HUES64 (cell line): Measurements from ENCODE around the gene COL4A2.
A peak's percentile ranks its signal among the peaks of the same experiment; 100 is the strongest.

Experiments
- H3K27ac ChIP-seq: 2 replicates; pipeline ENCODE4 v1.7.0; 2013; ENCODE audit warnings: low read depth, low read length, inconsistent platforms
- H3K27me3 ChIP-seq: 2 replicates; pipeline ENCODE4 v1.6.1; 2013; ENCODE audit warnings: mild to moderate bottlenecking, low read length; ENCODE audit not compliant: insufficient read depth
- H3K36me3 ChIP-seq: 2 replicates; pipeline ENCODE4 v1.6.1; 2013; ENCODE audit warnings: mild to moderate bottlenecking, low read length; ENCODE audit not compliant: insufficient read depth
- H3K4me1 ChIP-seq: 2 replicates; pipeline ENCODE4 v1.6.1; 2013; ENCODE audit warnings: mild to moderate bottlenecking, low read length, moderate library complexity; ENCODE audit not compliant: insufficient read depth
- H3K4me3 ChIP-seq: 2 replicates; pipeline ENCODE4 v1.5.1; 2013; ENCODE audit warnings: mild to moderate bottlenecking, low read length, moderate library complexity
- H3K9ac ChIP-seq: 2 replicates; pipeline ENCODE4 v1.6.1; 2013; ENCODE audit warnings: mild to moderate bottlenecking, low read depth, low read length
- H3K9me3 ChIP-seq: 2 replicates; pipeline ENCODE4 v1.6.1; 2013; ENCODE audit warnings: low read depth, low read length; ENCODE audit not compliant: insufficient read depth
- WGBS: fragments of 150-250, 120-280 bp; methylation state at CpG from one replicate; pipeline ENCODE4 v1.1.7; 2013; ENCODE audit warnings: missing lambda C conversion rate; 5-methylcytosine and 5-hydroxymethylcytosine counted together

The COL4A2 gene

GRCh38 chr13:110519506-110519905 is 212.4 kb downstream of the COL4A2 start:
- Histone ChIP-seq H3K9ac (no peak overlapping the region), H3K27ac (no peak overlapping the region), H3K4me3 (no peak overlapping the region), H3K9me3 (no peaks in the 10 kb centered on the region), H3K27me3 (no peaks in the 10 kb centered on the region), H3K36me3 (peaks cover 12% of the 10 kb centered on the region), H3K4me1 (no peaks in the 10 kb centered on the region)
- 88% methylated on average over 7 of the region's 7 CpGs for WGBS

DNA sequence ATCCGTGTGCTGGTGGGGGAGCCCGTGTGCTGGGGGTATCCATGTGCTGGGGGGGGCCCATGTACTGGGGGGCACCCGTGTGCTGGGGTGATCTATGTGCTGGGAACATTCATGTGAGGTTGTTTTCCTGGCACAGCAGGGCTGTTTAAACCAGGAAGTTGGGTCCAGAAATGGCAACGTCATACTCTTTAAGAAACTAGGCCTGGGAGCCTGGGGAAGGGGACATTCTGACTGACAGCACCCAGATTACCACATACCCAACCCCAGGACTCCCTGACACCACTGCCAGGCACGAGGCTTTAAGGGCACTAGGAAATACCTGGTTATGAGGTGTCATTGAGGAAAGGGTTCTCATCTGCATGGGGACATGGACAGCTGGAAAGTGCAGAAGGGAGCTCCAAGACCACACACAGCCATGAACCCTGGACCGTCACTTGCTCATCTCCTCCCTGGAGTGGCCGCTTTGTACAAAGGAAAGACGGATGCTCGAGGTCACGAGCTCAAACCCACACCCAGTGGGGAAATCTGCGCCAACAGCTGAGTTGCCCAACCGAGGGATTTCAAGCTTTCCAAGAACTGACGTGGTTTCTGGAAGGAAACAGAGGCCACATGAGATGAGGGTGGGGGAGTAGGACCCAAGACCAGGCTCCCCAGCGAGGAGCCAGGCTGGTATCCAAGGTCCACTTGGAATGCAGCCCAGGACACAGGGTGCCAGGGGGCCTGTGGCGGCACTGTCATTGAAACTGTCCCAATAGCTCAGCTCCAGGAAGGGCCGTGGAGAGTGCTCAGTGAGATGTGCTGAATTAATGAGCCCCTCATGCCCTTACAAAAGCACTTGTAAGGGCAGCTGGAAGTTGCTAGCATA is 213.6 kb downstream of the COL4A2 start:
- WGBS = 92% methylated on average over 16 of the region's 16 CpGs
- peaks cover 12% of the 10 kb centered on the region for H3K36me3 ChIP-seq

GRCh38 chr13:110521296-110521680 is 214.2 kb downstream of the COL4A2 start:
- no peaks in the 10 kb centered on the region; the same call in 1 of the 2 replicates for H3K4me1 ChIP-seq
- no peaks in the 10 kb centered on the region for H3K27me3 ChIP-seq
- H3K4me3 ChIP-seq = no peak overlapping the region
- H3K9me3 ChIP-seq = no peaks in the 10 kb centered on the region
- no peak overlapping the region for H3K27ac ChIP-seq
- H3K36me3 ChIP-seq = peaks cover 12% of the 10 kb centered on the region
- H3K9ac ChIP-seq = no peak overlapping the region
- WGBS = 96% methylated on average over 10 of the region's 10 CpGs

More for the DNA sequence above, 213.6 kb downstream of the COL4A2 start:
- no peaks in the 10 kb centered on the region for H3K4me1 ChIP-seq
- H3K27ac ChIP-seq = no peak overlapping the region
- no peak overlapping the region for H3K9ac ChIP-seq
- no peaks in the 10 kb centered on the region for H3K9me3 ChIP-seq
- H3K4me3 ChIP-seq = no peak overlapping the region
- no peaks in the 10 kb centered on the region for H3K27me3 ChIP-seq

- Histone ChIP-seq H3K9me3 (no peaks in the 10 kb centered on the region), H3K4me3 (no peak overlapping the region), H3K27me3 (no peaks in the 10 kb centered on the region), H3K4me1 (no peaks in the 10 kb centered on the region; the same call in 1 of the 2 replicates), H3K36me3 (peaks cover 12% of the 10 kb centered on the region), H3K27ac (no peak overlapping the region), H3K9ac (no peak overlapping the region)
- 94% methylated on average over 7 of the region's 7 CpGs for WGBS
Measured at GRCh38 chr13:110521946-110522345, 214.9 kb downstream of the COL4A2 start.

DNA sequence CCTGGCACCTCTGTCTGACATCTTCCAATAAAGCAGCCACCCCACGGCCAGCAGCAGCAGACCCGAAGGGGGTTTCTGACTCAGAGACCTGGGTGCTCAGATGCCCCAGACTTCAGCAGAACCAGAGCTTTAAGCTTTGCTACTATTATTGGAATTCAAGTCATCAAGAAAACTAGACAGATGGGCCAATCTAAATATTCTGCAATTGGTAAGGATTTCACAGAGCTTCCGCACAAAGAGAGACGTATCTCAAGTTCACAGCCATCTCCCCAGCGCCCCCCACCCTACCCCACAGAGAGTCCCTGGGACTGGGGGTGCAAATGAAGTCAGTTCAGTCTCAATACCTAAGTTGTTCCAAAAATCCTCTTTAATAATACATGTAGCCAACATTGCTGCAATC is 215.6 kb downstream of the COL4A2 start:
- Histone ChIP-seq H3K9ac (no peak overlapping the region), H3K27me3 (no peaks in the 10 kb centered on the region), H3K9me3 (no peaks in the 10 kb centered on the region), H3K27ac (no peak overlapping the region), H3K36me3 (peaks cover 12% of the 10 kb centered on the region), H3K4me3 (no peak overlapping the region), H3K4me1 (peaks cover 5% of the 10 kb centered on the region)
- WGBS = 93% methylated on average over 5 of the region's 5 CpGs

GRCh38 chr13:110523180-110523579 is 216.1 kb downstream of the COL4A2 start:
- 90% methylated on average over 9 of the region's 9 CpGs for WGBS
- no peaks in the 10 kb centered on the region for H3K27me3 ChIP-seq
- H3K9me3 ChIP-seq = no peaks in the 10 kb centered on the region
- no peak overlapping the region for H3K27ac ChIP-seq
- peaks cover 5% of the 10 kb centered on the region for H3K4me1 ChIP-seq
- no peak overlapping the region for H3K9ac ChIP-seq
- peaks cover 12% of the 10 kb centered on the region for H3K36me3 ChIP-seq
- H3K4me3 ChIP-seq = no peak overlapping the region

DNA sequence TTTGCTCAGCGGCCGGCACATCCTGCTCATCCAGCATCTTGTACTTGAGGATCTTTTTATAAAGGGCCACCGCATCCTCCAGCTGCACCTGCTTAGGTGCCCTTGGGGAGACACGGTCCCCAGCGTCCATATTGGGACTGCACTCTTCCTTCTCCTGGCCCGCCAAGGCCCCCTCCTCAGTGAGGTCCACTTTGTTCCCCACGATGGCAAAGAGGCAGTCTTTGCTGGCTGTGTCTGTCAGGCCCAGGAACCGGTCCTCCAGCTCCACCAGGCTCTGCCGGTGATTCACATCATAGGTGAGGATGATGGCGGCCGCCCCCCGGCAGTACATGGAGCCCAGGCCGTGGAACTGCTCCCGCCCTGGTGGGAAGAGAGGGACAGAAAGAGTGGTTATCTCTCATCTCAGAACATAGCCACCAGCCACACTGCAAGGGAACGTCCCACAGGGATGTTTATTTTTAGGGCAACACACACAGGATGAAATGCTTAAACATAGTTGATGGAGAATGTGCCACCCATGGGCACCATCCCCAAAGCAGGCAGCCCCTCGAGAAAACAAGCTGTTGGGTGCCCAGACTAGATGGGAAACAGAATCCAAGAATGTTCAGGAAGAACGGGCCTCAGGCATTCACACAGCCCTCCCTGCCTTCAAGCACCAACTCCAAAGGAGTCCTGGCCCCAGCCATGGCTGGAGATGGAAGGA is 216.9 kb downstream of the COL4A2 start:
- Histone ChIP-seq H3K4me1 (peaks cover 9% of the 10 kb centered on the region), H3K36me3 (peaks cover 12% of the 10 kb centered on the region), H3K4me3 (no peak overlapping the region), H3K9ac (no peak overlapping the region; the same call in 1 of the 2 replicates), H3K27me3 (no peaks in the 10 kb centered on the region), H3K9me3 (no peaks in the 10 kb centered on the region), H3K27ac (no peak overlapping the region)
- WGBS = 95% methylated on average over 17 of the region's 17 CpGs

DNA sequence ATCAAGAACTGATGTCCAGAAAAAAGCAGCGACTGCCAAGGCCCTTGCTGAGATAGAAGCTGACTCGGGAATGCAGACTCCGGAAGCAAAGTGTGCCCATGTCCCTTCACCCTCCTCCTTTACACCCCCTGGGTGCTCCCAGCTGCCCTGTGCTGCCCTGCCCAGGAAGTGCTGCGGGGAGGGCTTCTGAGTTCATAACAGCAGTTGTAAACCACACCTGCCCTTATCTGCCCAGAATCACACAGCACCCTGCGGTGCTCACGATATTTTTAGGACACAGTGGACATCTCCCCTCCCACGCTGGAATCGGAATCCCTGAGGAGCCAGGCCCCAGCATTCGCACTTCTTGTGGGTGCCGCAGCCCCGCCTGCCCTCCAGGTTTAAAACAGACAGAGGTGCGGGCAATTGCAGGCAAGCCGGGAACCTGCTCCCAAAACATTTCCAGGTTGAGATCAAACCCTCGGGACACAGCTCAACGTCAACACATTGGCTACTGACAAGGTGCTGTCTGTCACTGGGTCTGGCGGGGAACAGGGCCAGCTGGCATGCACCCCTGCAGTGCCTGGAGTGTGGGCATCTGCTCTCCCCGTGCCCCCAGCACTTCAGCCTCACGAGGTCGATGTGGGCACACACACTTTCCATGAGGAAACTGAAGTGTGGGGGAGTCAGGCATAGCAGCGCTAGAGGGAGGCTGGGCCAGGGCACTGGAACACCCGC is 217.6 kb downstream of the COL4A2 start:
- 93% methylated on average over 21 of the region's 21 CpGs for WGBS
- H3K9me3 ChIP-seq = no peaks in the 10 kb centered on the region
- no peaks in the 10 kb centered on the region for H3K27me3 ChIP-seq
- H3K4me1 ChIP-seq = peaks cover 9% of the 10 kb centered on the region
- peak overlapping the region; percentile 5; the same call in 1 of the 2 replicates for H3K9ac ChIP-seq
- no peak overlapping the region for H3K4me3 ChIP-seq
- H3K36me3 ChIP-seq = peaks cover 12% of the 10 kb centered on the region
- no peak overlapping the region for H3K27ac ChIP-seq

DNA sequence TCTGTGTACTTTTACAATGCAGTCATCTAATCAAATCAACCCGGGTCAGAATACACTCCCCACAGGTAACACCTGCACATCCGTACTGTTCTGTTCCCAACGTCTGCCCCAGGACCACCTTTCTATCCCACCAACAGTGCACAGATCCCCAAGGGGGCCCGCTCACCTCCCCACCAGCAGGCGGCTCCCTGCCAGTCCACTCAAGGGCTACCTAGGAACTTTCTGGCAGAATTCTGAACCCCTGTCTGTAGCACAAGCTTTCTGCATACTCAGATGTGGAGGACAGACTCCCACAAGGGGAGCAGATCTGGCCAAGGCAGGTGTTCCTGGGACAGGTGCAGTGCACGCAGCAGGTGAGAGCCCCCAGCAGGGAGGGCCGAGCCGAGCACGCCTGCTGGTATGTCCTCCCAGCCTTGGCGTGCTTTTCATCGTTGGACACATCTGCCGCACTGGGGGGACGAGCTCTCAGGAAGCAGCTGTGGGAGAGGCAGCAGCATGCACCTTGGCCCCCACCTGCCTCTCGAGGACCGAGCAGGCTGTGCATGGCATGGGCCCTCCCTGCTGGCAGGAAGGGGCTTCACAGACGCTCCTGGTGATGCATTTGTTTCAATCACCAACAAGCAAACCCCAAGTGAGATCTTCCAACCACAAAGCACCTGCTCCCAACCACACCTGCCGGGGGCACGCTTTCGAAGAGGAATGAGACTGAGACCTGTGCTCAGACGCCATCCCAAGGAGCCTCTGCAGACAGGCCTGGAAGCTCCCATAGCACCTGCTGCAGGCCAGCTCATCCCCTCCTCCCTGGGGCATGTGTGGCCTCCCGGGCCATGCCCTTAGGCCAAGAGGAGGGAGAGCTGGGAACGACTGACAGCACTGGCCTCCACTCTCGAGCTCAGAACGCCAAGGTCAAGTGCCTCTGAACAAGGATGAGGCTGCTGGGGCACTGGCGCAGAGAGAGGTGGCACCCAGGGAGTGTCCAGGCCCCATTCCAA is 218.5 kb downstream of the COL4A2 start:
- H3K27ac ChIP-seq = no peak overlapping the region
- H3K9ac ChIP-seq = no peak overlapping the region
- H3K27me3 ChIP-seq = no peaks in the 10 kb centered on the region
- H3K9me3 ChIP-seq = no peaks in the 10 kb centered on the region
- peaks cover 12% of the 10 kb centered on the region for H3K36me3 ChIP-seq
- 80% methylated on average over 25 of the region's 25 CpGs for WGBS
- peaks cover 9% of the 10 kb centered on the region for H3K4me1 ChIP-seq
- no peak overlapping the region for H3K4me3 ChIP-seq

- no peak overlapping the region for H3K9ac ChIP-seq
- no peaks in the 10 kb centered on the region for H3K9me3 ChIP-seq
- peaks cover 9% of the 10 kb centered on the region for H3K4me1 ChIP-seq
- 94% methylated on average over 5 of the region's 5 CpGs for WGBS
- H3K36me3 ChIP-seq = peaks cover 8% of the 10 kb centered on the region
- H3K4me3 ChIP-seq = no peak overlapping the region
- no peaks in the 10 kb centered on the region for H3K27me3 ChIP-seq
- H3K27ac ChIP-seq = no peak overlapping the region
Measured at GRCh38 chr13:110528371-110528770, 221.3 kb downstream of the COL4A2 start.
